Stimulated activated CD4-positive, alpha-beta T cell treated with anti-CD3 and anti-CD28 coated beads, TNF-alpha, amount 100 ng/mL, for 24 hours (primary cell): ENCODE results near the gene RSPH4A.
"Not testable (repeated sequence)": the region's sequence is repeated elsewhere in the genome, so short reads cannot be mapped to it uniquely, and the experiment has no call there.

Experiments used
- DNase-seq, 3 experiments: peaks; one replicate each; pipeline ENCODE4 v3.0.0-alpha.2; 2020; ENCODE audit warnings: low read depth in 3 of 3

The RSPH4A gene

GRCh38 chr6:116625872-116626271, 9.6 kb downstream of the RSPH4A start:
- no peak for DNase-seq

DNA sequence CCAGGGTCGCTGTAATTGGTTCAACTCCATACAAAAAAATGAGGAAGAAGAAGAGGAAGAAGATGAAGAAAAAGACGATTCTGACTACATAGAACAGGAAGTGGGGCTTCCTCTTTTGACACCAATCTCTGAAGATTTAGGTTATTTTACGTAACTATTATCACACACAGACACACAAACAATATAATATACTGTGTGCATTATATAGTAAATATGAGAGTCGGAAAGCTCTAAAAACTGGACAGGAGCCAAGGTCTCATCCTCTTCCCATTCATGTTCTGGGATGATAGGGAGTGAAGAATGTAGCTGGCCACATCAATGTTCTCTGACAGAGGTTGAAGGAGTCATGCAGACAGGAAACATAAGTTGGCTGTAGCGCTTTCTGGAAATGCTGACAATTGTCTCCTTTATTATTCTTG, 13.3 kb downstream of the RSPH4A start:
- DNase-seq = no peak

DNA sequence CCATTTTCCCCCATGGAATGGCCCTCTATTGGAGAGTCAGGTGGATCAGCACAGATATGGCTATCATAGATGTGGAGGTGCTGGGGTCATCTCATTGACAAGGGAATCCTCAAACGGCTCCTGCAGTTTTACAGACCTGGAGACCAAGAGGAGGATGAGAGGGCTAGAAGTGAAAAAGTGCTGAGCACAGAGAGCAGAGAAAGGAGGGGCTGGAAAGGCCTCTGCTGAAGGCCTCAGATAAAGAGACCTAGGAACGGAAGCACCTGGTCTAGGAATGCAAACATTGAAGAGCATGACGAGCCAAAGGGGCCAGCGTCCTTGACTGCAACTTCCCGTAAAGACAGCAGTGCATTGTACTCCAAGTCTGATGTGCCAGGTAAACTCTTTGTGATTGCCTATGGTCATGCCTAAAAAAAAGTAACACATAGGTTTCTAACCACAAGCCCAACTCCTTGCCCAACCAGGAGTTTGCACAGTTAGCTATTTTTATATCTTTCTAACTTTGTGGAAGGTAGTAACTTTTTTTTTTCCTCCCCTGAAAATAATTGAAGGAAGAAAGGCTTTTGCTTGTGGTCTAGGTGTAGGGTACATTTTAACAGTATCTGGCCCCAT, 15.2 kb downstream of the RSPH4A start:
- DNase-seq = no peak

GRCh38 chr6:116633685-116634084, 17.4 kb downstream of the RSPH4A start:
- no peak for DNase-seq

DNA sequence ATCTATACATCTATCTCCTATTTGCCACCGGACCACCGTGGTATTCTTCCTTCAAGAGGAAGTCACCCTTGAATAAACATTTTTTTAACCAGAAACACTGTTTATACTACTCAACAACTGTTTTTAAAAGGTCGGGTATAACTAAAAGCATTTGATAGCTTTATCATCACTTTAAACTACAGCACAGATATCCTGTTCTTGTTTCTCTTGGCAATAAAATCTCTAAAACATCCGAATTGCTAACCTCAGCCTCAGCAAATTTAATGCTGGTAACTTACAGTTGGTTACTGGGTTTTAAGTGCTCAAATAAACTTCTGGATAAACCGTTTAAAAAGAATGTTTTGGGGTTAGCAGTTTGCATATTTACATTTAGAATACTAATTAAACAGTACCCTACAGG, 31.9 kb downstream of the RSPH4A start:
- DNase-seq = no peak

DNA sequence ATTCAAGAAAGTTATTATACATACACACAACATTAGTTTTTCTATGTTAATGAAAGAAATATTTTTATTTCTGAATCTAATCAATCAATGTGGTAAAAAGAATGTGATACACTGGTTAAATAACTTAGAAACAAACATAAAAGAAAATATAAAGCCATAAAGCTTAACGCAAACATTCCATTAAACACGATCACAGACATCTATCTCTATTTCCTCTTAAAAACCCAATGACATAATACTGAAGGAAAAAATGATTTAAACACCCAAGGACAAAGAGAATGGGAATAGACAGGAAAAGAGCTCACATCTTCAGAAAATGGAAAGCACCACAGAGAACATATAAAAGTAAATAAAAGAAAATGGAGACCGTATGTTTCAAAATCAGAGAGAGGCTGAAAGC, 32.9 kb downstream of the RSPH4A start:
- DNase-seq = no peak

DNA sequence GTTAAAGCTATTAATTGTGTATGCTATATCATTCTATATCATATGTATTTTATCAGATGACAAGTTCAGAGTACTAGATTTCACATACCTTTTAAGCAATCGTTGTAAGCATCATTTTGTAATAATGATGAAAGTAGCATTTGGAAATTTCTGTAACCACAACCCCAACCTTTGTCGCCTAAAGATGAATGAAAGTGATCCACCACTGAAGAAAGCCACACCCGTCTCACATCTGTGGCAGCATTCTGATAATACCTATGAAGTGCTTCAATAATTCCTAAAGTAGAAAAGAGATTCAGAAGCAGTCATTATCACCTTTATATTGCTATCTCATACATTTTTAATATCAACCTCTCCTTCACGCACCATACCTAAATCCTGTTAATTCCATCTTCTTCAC, 35.6 kb downstream of the RSPH4A start:
- DNase-seq = no peak

- DNase-seq = no peak
These were observed 45.3 kb downstream of the RSPH4A start for GRCh38 chr6:116661594-116661993.

- DNase-seq = no peak
These were observed 45.9 kb downstream of the RSPH4A start for GRCh38 chr6:116662202-116662601.

DNA sequence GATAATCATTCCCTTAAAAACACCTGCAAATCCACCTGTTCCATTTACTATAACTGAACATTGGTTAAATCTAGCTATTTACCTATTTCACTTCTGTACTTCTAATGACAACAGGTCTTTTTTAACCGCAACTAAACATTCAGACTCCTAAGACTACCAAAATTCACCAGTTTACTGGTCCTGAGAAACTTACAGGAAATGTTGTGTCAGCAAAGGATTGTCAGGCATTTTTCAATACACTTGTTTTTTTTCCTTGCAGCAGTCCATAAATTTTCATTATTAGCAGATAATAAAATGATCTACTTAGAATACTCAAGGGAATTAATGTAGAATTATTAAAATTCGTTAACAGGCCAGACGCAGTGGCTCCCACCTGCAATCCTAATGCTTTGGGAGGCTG, 47.0 kb downstream of the RSPH4A start:
- no peak for DNase-seq

DNA sequence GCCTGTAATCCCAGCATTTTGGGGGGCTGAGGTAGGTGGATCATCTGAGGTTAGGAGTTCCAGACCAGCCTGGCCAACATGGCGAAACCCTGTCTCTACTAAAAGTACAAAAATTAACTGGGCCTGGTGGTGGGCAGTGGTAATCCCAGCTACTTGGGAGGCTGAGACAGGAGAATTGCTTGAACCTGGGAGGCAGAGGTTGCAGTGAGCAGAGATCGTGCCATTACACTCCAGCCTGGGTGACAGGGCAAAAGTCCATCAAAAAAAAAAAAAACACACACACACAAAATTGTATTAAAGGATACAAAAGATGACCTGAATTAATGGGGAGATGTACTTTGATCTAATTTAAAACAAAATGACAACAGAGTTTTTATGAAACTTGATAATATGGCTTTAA, 47.9 kb downstream of the RSPH4A start:
- not testable (repeated sequence) for DNase-seq

GRCh38 chr6:116665464-116665863, 49.2 kb downstream of the RSPH4A start:
- no peak for DNase-seq

DNA sequence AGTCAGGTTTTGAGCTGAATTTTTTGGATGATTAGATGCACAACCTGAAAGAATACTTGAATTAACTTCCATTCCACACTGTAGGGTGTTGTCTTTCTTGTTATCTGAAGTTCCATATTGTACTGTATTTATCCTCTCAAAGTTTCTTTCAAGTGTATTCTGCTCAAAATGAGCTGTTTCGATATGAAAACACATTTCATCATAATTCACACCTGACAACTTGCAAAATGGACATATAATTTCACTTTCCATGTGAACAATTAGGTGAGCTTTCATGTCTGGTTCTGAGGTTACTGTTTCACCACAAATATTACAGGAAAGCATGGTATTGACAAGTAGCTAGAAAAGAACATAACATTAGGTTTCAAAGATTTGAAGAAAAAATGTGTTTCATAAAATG, 50.6 kb downstream of the RSPH4A start:
- no peak for DNase-seq

GRCh38 chr6:116667623-116668022, 51.3 kb downstream of the RSPH4A start:
- DNase-seq = no peak

GRCh38 chr6:116672306-116672705, 56.0 kb downstream of the RSPH4A start:
- DNase-seq = no peak

GRCh38 chr6:116676021-116676420, 59.7 kb downstream of the RSPH4A start:
- no peak for DNase-seq

- peak; percentile 85 to 91 (median 86) for DNase-seq
These were observed 64.8 kb downstream of the RSPH4A start, which contains the start of gene KPNA5 for GRCh38 chr6:116680880-116681672. Gene KPNA5, plus strand, starts transcription at chr6:116681211. Its CDS starts 124 bp downstream, at chr6:116681335.

DNA sequence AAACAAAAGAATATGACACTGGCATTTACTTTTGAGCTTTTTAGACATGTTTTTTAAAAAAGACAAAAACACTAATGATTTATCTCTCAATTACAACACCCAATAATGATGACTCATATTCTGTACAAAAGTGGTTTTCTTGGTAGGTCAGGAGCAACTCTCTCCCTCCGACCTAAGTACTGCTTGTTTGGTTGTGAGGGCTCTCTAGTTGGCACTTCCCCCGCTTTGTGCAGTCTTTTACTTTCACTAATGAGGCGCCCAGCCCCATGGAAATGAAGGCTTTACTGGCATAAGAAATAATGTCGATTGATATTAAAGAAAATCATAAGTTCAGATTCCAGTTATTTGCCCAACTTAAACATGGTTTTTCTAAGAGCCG, 66.0 kb downstream of the RSPH4A start:
- DNase-seq = peak in 1 of 3 experiments; percentile 14
